A549 (cell line): ENCODE measurements around the gene GPATCH2. TPM values are rescaled to one million over a fixed set of nuclear protein-coding genes. Genes with fewer than 3 reads are reported as not detected.

ENCODE experiments used
- ATAC-seq, 2 experiments: fragments of 200-7000 bp in 1 of 2; fragments of >200 bp in 1 of 2; cut with Nextera tagmentation in 1 of 2; cut with Tn5 transposase in 1 of 2; 3 replicates each; pipeline versions ENCODE4 v1.8.0 to v1.9.1; 2018 to 2020; ENCODE audit warnings: mild to moderate bottlenecking in 1 of 2, moderate library complexity in 1 of 2
- CTCF ChIA-PET: fragments of 300-600 bp; sonication (Branson Sonifier 250); formaldehyde crosslinking; extraction: SDS; loops from one replicate; lab custom pipeline; 2021; ENCODE audit warnings: antibody characterized with exemption, inconsistent platforms; lab: Yijun Ruan, JAX
- POLR2A ChIA-PET: fragments of 350-600 bp; formaldehyde crosslinking; extraction: SDS; loops from one replicate; lab custom pipeline; 2021; ENCODE audit warnings: antibody characterized with exemption, inconsistent platforms; lab: Yijun Ruan, JAX
- DNase-seq, 2 experiments: peaks; one replicate each; pipeline versions ENCODE4 v3.0.0 to v3.0.0-alpha.2; 2011 to 2016; ENCODE audit warnings: low read depth in 1 of 2, low spot score in 1 of 2
- FAIRE-seq: peaks from 2 replicates; lab custom pipeline; 2011; peaks lifted over from hg19 to GRCh38; lab: Jason Lieb, UNC
- H3K27ac ChIP-seq, 2 experiments: fragments of >200 bp; sonication (Bioruptor Twin); formaldehyde crosslinking; 3 replicates each; pipeline ENCODE4 v1.5.1; 2016 to 2017
- H3K4me1 ChIP-seq: fragments of >200 bp; sonication (Bioruptor Twin); formaldehyde crosslinking; 3 replicates; pipeline ENCODE4 v1.6.1; 2016
- H3K4me2 ChIP-seq: fragments of >200 bp; sonication (Bioruptor Twin); formaldehyde crosslinking; 3 replicates; pipeline ENCODE4 v1.6.1; 2016
- H3K4me3 ChIP-seq: fragments of >200 bp; sonication (Bioruptor Twin); formaldehyde crosslinking; 3 replicates; pipeline ENCODE4 v1.5.1; 2016
- H3K9me3 ChIP-seq: fragments of >200 bp; sonication (Bioruptor Twin); formaldehyde crosslinking; 3 replicates; pipeline ENCODE4 v1.6.1; 2016
- BCL3 ChIP-seq: fragments of >200 bp; sonication (Bioruptor Twin); formaldehyde crosslinking; IDR thresholded peaks from 3 replicates; pipeline ENCODE4 v1.6.1; 2016
- CHD4 ChIP-seq: fragments of 200-600 bp; sonication (generic); IDR thresholded peaks from 2 replicates; pipeline ENCODE4 v1.6.1; 2016; ENCODE audit warnings: antibody characterized with exemption, mild to moderate bottlenecking, borderline replicate concordance
- ELK1 ChIP-seq: fragments of 150-350 bp; IDR thresholded peaks from 2 replicates; pipeline ENCODE4 v1.6.1; 2014; ENCODE audit warnings: low read depth, mild to moderate bottlenecking, low read length
- FOXS1 ChIP-seq: fragments of 250-450 bp; sonication (Bioruptor Pico); IDR thresholded peaks from 2 replicates; pipeline ENCODE4 v1.5.0; 2020; ENCODE audit warnings: mild to moderate bottlenecking, moderate library complexity
- HDAC2 ChIP-seq: fragments of 200-600 bp; sonication (generic); IDR thresholded peaks from 2 replicates; pipeline ENCODE4 v1.6.1; 2016
- HES2 ChIP-seq: fragments of >200 bp; sonication (Bioruptor Twin); formaldehyde crosslinking; IDR thresholded peaks from 2 replicates; pipeline ENCODE4 v1.6.1; 2016
- HMGXB4 ChIP-seq: fragments of 250-450 bp; sonication (Bioruptor Pico); IDR thresholded peaks from 2 replicates; pipeline ENCODE4 v1.5.0; 2021; ENCODE audit warnings: mild to moderate bottlenecking, moderate library complexity, borderline replicate concordance
- HOXB5 ChIP-seq: fragments of 250-450 bp; sonication (Bioruptor Pico); IDR thresholded peaks from 2 replicates; pipeline ENCODE4 v1.5.0; 2020; ENCODE audit warnings: mild to moderate bottlenecking, moderate library complexity
- JUN ChIP-seq, 2 experiments: fragments of >200 bp; sonication (Bioruptor Twin); formaldehyde crosslinking; IDR thresholded peaks; 2 replicates in 1 of 2; 3 replicates in 1 of 2; pipeline ENCODE4 v1.6.1; 2016 to 2017
- KDM1A ChIP-seq: fragments of 200-600 bp; sonication (generic); IDR thresholded peaks from 2 replicates; pipeline ENCODE4 v1.6.1; 2016; ENCODE audit warnings: low read depth, mild to moderate bottlenecking
- MAZ ChIP-seq: fragments of 150-350 bp; IDR thresholded peaks from 2 replicates; pipeline ENCODE4 v1.6.1; 2014; ENCODE audit warnings: antibody characterized with exemption, low read depth, low read length, borderline replicate concordance
- POLR2AphosphoS2 ChIP-seq: conservative IDR thresholded peaks from 2 replicates; pipeline ENCODE4 v1.6.1; 2012; ENCODE audit warnings: low read length, improper control_type of control experiment, inconsistent platforms
- RNF2 ChIP-seq: fragments of 200-600 bp; sonication (generic); IDR thresholded peaks from 2 replicates; pipeline ENCODE4 v1.6.1; 2016; ENCODE audit warnings: low read depth, mild to moderate bottlenecking, antibody characterized with exemption, moderate library complexity, borderline replicate concordance
- SMC3 ChIP-seq: fragments of >200 bp; sonication (Bioruptor Twin); formaldehyde crosslinking; IDR thresholded peaks from 3 replicates; pipeline ENCODE4 v1.6.1; 2018; ENCODE audit warnings: inconsistent platforms
- SREBF2 ChIP-seq: fragments of 450-650 bp; IDR thresholded peaks from 2 replicates; pipeline ENCODE4 v1.6.1; 2014; ENCODE audit warnings: mild to moderate bottlenecking, moderate library complexity
- USF2 ChIP-seq: fragments of 450-650 bp; IDR thresholded peaks from 2 replicates; pipeline ENCODE4 v1.6.1; 2014; ENCODE audit warnings: antibody characterized with exemption
- ZFP36 ChIP-seq: fragments of 450-650 bp; IDR thresholded peaks from 2 replicates; pipeline ENCODE4 v1.6.1; 2014; ENCODE audit warnings: borderline replicate concordance; ENCODE audit not compliant: partially characterized antibody
- WGBS: methylation state at CpG from one replicate; pipeline ENCODE4 v1.1.6; 2017; ENCODE audit errors: missing lambda C conversion rate; 5-methylcytosine and 5-hydroxymethylcytosine counted together
- polyA plus RNA-seq, 4 experiments: library from polyadenylated mRNA; depleted of rRNA in 3 of 4; stranded (reverse); fragments of >200 nt; fragmentation: RNase III in 1 of 4; extraction: RNeasy Plus Mini Kit Qiagen cat#74134 plus additional on column Dnase treatment in 1 of 4; gene quantifications; 2 replicates in 3 of 4; 3 replicates in 1 of 4; pipeline ENCODE4 v1.2.3, GENCODE V29; 2011 to 2017
- TF ChIP-seq, protein P1 (sequence below): fragments of >200 bp; sonication (Bioruptor Twin); formaldehyde crosslinking; IDR thresholded peaks from 3 replicates; pipeline ENCODE4 v1.5.1; 2016
- TF ChIP-seq, protein P2 (sequence below): IDR thresholded peaks from 2 replicates; pipeline ENCODE4 v1.6.1; 2012; ENCODE audit warnings: low read depth, borderline replicate concordance

The GPATCH2 gene
- polyA plus RNA-seq, 2 of the 4 experiments (the other 2 are of a cell fraction): 10.8 to 18.6 TPM

- Histone ChIP-seq H3K4me2 (no peak overlapping the region), H3K4me1 (no peaks in the 10 kb centered on the region; the same call in 2 of the 3 replicates), H3K27ac (no peak overlapping the region), H3K9me3 (no peaks in the 10 kb centered on the region), H3K4me3 (no peak overlapping the region)
- FAIRE-seq (no peak), ATAC-seq (no peak), DNase-seq (no peak)
- POLR2A ChIA-PET: no interaction called here
- CTCF ChIA-PET: no interaction called here
- TF ChIP-seq, protein P1, sequence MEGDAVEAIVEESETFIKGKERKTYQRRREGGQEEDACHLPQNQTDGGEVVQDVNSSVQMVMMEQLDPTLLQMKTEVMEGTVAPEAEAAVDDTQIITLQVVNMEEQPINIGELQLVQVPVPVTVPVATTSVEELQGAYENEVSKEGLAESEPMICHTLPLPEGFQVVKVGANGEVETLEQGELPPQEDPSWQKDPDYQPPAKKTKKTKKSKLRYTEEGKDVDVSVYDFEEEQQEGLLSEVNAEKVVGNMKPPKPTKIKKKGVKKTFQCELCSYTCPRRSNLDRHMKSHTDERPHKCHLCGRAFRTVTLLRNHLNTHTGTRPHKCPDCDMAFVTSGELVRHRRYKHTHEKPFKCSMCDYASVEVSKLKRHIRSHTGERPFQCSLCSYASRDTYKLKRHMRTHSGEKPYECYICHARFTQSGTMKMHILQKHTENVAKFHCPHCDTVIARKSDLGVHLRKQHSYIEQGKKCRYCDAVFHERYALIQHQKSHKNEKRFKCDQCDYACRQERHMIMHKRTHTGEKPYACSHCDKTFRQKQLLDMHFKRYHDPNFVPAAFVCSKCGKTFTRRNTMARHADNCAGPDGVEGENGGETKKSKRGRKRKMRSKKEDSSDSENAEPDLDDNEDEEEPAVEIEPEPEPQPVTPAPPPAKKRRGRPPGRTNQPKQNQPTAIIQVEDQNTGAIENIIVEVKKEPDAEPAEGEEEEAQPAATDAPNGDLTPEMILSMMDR: no peak
- TF ChIP-seq, protein P2, sequence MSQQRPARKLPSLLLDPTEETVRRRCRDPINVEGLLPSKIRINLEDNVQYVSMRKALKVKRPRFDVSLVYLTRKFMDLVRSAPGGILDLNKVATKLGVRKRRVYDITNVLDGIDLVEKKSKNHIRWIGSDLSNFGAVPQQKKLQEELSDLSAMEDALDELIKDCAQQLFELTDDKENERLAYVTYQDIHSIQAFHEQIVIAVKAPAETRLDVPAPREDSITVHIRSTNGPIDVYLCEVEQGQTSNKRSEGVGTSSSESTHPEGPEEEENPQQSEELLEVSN: no peak
- TF ChIP-seq CHD4 (no peak), POLR2AphosphoS2 (no peak), MAZ (no peak), HDAC2 (no peak), HOXB5 (CRISPR knock-in tag) (no peak), KDM1A (no peak), SMC3 (no peak), HES2 (no peak), JUN (IDR thresholded peaks at IDR 0.05) (no peak), USF2 (no peak), SREBF2 (no peak), BCL3 (no peak)
- WGBS: 92% methylated on average over 1 of the region's 1 CpG
Measured at GRCh38 chr1:217554849-217555248, 76.0 kb downstream of the GPATCH2 start.

GRCh38 chr1:217553949-217554509, 76.9 kb downstream of the GPATCH2 start:
- TF ChIP-seq FOXS1 (CRISPR knock-in tag): no peak
- no peak for TF ChIP-seq ELK1
- TF ChIP-seq RNF2: no peak
- no peak for TF ChIP-seq ZFP36
- TF ChIP-seq HMGXB4 (CRISPR knock-in tag): no peak
- H3K27ac ChIP-seq: no peak overlapping the region
- no peak overlapping the region for H3K4me2 ChIP-seq
- 94% methylated on average over 6 of the region's 6 CpGs for WGBS
- H3K4me3 ChIP-seq: no peak overlapping the region
- no peaks in the 10 kb centered on the region; the same call in 2 of the 3 replicates for H3K4me1 ChIP-seq
- DNase-seq (no peak), FAIRE-seq (no peak), ATAC-seq (no peak)
- ChIA-PET POLR2A (no interaction called here), CTCF (interaction anchor here (0.6 kb wide), 1 partner anchor 24 kb away, joined by 3 read pairs; no protein-coding TSS in a partner anchor)
- H3K9me3 ChIP-seq: no peaks in the 10 kb centered on the region
